GM18873 (cell line): Measurements from ENCODE around the gene ZNF738.

Experiments
- ATAC-seq: cut with Tn5 transposase; IDR thresholded peaks from one replicate; pipeline ENCODE4 v1.9.1; 2021; ENCODE audit warnings: mild to moderate bottlenecking, moderate library complexity, moderate number of reproducible peaks; ENCODE audit not compliant: unreplicated experiment, low FRiP score

The ZNF738 gene

DNA sequence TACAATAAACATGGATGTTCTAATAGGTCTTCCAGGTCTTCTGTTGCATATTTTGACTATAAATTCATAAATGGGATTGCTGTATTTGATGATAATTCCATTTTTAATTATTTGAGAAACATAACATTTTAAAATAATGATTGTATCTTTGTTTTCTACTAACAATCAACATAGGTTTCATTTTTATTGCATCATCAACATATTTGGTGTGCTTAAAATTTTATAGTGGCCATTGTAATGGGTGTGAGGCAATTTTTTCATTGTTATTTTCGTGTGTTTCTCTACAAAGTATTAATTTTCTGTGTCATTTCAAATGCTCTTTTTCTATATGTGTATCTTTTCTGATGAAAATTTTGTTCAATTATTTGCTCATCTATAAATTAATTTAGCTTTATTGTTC lies 51.4 kb downstream of the ZNF738 start:
- no peak for ATAC-seq

DNA sequence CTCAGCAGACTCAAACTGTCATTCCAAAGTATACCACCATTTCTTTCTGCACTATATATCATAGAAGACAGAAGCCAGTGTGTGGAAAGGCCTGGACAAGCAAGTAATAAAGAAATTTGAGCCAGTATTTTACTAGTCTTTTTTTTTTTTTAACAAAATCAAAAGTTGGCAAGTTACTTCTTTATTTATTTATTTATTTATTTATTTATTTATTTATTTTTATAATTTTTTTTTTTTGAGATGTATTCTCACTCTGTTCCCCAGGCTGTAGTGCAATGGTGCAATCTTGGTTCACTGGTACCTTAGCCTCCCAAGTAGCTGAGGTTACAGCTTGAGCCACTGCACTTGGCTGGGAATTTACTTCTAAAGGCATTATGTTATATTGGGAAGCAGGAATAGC lies 63.4 kb downstream of the ZNF738 start:
- no peak for ATAC-seq

DNA sequence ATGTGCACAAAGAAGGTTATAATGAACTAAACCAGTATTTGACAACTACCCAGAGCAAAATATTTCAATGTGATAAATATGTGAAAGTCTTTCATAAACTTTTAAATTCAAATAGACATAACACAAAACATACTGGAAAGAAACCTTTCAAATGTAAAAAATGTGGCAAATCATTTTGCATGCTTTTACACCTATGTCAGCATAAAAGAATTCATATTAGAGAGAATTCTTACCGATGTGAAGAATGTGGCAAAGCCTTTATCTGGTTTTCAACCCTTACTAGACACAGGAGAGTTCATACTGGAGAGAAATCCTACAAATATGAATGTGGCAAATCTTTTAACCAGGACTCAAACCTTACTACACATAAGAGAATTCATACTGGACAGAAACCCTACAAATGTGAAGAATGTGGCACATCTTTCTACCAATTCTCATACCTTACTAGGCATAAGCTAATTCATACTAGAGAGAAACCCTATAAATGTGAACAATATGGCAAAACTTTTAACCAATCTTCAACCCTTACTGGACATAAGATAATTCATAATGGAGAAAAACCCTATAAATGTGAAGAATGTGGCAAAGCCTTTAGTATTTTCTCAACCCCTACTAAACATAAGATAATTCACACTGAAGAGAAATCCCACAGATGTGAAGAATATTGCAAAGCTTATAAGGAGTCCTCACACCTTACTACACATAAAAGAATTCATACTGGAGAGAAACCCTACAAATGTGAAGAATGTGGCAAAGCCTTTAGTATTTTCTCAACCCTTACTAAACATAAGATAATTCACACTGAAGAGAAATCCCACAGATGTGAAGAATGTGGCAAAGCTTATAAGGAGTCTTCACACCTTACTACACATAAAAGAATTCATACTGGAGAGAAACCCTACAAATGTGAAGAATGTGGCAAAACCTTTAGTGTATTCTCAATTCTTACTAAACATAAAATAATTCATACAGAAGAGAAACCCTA lies 64.5 kb downstream of the ZNF738 start:
- no peak for ATAC-seq
